HuH-7 (cell line): ENCODE measurements around the gene PLK3.
"Not testable (repeated sequence)": the region's sequence is repeated elsewhere in the genome, so short reads cannot be mapped to it uniquely, and the experiment has no call there.

Source experiments
- DNase-seq: peaks from one replicate; pipeline ENCODE4 v3.0.0; 2011; ENCODE audit warnings: low spot score

Gene PLK3

GRCh38 chr1:44808938-44809917 is 9.1 kb downstream of the PLK3 start:
- DNase-seq, result peak; percentile 52

DNA sequence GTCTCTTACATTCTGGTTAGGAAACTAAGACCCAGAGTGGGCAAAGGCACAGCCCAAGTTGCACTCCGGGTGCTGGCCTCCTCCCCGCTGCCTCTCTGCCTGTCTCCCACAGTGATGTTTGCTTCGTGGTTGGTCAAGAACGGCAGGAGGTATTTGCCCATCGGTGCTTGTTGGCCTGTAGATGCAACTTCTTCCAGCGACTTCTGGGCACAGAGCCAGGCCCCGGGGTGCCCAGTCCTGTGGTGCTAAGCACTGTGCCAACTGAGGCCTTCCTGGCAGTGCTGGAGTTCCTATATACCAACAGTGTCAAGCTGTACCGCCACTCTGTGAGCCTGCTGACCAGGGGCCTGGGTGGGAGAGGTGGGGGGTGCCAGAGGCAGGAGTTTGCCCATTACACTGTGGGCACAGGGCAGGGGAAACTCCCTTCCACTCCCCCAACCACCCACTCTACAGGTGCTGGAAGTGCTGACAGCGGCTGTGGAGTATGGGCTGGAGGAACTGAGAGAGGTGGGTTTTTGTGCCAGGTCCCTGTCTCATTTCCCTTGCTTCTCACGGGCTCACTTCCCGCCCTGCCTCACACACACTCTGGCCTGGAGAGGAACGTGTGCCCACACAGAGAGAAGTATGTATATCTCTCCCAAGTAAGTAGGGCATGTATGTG is 10.1 kb downstream of the PLK3 start:
- no peak for DNase-seq

DNA sequence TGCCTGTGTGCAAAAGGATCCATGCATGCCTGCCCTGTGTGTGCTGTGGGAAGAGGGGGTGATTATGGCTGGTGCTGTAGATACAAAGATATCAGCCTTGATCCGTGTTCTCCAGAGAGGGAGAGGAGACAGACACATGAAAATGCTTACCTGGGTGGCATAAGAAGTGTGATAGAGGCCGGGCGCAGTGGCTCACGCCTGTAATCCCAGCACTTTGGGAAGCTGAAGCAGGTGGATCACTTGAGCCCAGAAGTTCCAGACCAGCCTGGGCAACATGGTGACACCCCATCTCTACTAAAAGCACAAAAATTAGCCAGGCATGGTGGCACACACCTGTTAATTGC is 10.6 kb downstream of the PLK3 start:
- not testable (repeated sequence) for DNase-seq

DNA sequence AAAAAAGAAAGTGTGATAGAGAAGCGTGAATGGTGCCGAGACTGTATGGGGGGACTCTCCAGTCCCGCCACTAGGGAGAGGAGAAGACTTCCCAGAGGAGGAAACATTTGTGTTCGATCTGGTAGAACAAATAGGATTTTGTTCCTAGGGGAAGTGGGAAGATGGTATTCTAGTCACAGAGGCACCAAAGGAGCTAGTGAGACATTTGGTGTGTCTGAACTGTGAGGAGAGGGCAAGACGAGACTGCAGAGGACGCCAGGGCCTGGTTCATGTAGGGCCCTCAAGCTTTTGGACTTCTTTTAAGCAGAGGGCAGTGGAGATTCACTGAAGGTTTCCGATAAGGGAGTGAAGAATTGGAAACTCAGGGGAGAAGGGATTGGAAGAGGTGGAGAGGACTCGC is 11.1 kb downstream of the PLK3 start:
- no peak for DNase-seq

DNA sequence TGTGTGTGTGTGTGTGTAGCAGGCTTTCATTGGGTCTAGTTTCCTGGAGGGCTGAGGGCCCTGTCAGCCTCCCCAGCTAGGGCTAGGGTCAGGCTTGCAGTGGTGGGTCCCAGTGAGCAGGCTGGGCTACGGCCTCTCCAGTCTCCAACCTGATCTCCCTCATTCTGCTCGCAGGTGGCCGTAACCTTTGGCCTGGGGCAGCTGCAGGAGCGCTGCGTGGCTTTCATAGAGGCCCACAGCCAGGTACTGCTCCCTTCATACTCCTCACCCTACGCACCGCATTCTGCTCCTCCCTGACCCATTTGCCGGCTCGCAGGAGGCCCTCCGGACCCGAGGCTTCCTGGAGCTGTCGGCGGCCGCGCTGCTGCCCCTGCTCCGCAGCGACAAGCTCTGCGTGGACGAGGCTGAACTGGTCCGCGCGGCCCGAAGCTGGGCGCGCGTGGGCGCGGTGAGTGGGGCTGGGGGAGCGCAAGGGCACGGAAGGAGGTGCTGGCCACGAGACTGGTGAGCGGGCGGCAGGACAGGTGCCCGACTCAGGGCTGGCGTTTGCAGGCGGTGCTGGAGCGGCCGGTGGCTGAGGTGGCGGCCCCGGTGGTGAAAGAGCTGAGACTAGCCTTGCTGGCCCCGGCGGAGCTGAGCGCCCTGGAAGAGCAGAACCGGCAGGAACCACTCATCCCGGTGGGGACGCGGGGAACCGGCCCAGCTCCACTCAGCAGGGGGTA is 12.8 kb downstream of the PLK3 start:
- no peak for DNase-seq

- not testable (repeated sequence) for DNase-seq
These were observed 15.7 kb downstream of the PLK3 start for GRCh38 chr1:44815926-44816325.

DNA sequence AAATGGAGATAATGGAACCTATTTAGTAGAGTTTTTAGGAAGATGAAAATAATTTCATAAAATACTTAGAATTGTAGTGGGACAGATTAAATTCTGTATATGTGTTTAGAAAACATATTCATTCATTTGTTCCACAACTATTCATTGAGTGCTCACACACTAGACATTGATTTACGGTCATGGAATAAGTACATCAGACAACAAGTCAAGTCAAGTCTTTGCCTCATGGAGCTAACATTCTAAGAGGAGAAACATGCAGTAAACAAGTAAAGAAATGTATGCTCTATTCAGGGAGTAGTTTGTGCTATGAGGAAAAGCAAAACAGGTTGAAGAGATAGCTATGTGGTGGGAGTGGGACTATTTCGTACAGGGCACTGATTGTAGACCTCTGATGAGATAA is 17.1 kb downstream of the PLK3 start:
- DNase-seq, result no peak

GRCh38 chr1:44817771-44818495 is 17.8 kb downstream of the PLK3 start:
- DNase-seq, result no peak

- DNase-seq, result no peak
These were observed 19.0 kb downstream of the PLK3 start for GRCh38 chr1:44819196-44819607.

- DNase-seq, result peak; percentile 93
These were observed 19.6 kb downstream of the PLK3 start for GRCh38 chr1:44819608-44820327.

GRCh38 chr1:44820328-44821239 is 20.4 kb downstream of the PLK3 start:
- DNase-seq, result no peak

DNA sequence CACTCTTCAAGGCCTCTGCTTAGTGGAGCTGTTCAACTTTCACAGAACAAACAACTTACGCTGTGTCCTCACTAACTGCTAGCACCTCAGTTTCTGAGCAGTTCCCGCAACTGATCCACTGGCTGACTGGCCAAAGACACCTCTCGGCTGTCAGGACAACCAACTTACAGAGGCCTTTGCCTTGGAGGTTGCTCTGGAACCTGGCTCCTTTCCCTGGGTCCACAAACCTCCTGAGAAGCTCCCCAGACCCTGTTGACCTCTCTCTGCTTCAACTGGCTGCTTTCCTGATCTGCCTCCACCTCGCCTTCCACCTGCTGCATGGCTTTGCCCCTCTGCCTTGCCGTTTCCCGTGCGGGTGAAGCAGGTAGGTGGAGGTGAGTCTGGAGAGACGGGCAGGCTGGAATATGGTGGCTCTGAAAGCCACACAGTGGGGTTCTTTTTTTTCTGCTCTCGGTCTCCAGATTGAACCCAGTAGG is 21.1 kb downstream of the PLK3 start:
- no peak for DNase-seq

DNA sequence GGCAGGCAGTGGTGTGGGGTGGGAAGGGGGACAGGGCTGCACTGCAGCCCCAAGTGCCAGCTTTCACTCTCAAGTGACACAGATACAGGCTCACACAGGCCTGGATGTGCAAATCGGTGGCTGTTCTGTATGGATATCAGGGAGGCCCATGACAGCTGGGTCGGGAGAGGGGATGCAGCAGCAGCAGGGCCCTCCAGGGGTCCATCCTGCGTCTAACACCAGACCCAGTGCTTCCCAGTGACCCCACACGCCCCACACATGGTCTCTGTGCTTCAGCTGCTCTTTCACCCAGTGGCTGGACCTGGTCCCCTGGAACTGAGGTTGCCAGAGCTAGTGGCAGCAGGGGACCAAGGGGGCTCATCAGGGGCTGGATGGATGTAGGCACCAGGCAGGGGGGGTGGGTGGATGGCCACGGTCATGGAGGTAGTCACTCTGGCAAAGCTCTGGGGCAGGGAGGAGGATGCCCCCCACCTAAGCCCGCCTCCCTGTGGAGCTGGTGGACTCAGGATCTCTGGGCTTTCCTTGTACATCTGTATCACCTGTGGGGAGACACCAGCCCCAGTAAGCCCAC is 22.0 kb downstream of the PLK3 start:
- no peak for DNase-seq

GRCh38 chr1:44822981-44823451 is 22.8 kb downstream of the PLK3 start:
- no peak for DNase-seq

DNA sequence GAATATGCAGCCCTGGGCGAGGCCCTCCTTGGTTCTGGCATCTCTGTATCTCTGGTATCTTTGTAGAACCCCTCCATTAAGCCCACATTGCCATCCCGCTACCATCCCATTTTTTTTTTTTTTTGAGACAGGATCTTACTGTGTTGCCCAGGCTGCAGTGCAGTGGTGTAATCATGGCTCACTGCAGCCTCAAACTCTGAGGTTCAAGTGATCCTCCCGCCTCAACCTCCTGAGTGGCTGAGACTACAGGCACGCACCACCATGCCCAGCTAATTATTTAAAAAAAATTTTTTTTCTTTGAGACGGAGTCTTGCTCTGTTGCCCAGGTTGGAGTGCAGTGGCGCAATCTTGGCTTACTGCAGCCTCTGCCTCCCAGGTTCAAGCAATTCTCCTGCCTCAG is 24.2 kb downstream of the PLK3 start:
- not testable (repeated sequence) for DNase-seq

GRCh38 chr1:44826375-44827196 is 26.4 kb downstream of the PLK3 start:
- DNase-seq, result no peak

DNA sequence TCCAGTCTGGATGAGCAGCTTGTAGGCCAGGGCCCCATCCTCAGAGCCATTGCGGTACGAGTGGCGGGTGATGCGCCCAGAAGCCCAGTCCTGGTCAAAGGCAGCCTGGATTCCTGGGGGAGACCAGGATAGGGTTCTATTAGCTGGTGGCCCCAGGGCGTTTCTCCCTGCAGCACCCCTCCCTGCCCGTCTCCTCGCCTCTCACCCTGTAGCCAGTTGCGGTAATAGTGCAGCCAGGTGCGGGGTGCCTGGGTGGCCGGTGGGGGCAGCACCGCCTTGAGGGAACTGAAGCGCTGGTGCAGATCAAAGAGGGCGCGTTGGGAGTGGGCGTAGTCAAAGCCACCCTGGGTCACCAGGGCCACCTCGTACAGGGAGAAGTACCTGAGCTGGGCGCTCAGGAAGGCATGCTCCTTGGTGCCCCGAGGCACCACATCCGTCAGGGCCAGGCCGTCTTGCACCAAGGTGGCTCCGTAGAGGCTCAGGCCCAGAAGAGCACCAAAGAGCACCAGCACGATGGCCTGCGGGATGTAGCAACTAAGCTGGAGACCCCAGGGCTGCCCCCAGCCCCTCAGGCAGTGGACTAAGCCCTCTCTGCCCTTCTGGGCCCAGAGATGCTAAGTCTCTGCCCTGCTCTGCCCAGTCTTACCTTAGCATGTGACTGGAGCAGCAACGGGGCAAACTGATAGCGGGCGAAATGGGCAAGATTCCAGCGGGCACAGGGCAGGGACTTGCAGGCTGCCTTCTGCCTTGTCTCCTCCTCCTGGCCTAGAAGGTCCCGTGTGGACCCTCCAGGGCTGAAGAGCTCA is 27.2 kb downstream of the PLK3 start:
- no peak for DNase-seq
